ENCODE results near the gene CITED4.

The CITED4 gene

DNA sequence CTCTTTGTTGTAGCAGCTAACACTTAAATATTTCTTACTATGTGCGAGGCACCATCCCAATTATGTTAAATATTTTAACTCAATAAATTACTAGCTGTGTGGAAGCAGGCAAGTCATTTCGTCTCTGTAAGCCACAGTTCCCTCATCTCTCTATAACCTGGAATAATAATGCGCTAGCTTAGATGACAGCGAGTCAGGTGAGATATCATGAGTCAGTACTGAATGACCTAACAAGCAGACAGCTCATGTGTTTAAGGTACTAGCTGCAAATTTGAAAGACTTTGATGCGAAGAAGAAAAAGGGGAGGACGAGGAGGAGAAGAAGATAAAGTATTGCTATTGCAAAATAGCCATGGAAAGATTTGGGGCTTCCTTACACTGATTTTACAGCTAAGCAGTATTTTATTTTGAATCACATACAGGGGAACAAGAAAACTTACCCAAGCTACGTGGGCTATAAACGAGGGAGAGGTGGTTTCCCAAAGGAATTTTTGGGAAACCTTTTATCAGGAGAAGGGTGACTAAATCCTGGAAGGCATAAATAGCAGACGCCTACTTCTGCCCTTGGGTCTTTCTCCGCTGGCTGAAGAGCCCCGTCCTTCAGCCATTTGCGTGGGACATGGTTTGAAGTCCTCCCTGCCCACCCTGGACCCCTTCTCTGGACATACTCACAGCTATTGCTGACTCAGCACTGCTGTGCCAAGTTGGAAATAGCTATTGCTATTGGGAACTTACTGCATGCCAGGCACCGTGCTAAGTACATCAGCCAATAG lies 8.9 kb downstream of the CITED4 start:
- 90 to 96% methylated on average over 9 to 11 of the region's 13 CpGs for WGBS, 2 experiments (ENCODE audit: insufficient coverage in 2 of 2)
- Histone ChIP-seq H3K4me1 (ENCODE audit: control insufficient read depth, insufficient read depth, low read length, poor library complexity, severe bottlenecking) (no peaks in the 10 kb centered on the region), H3K4me3 (ENCODE audit: extremely low read depth, insufficient read depth, low read length, poor library complexity, severe bottlenecking) (no peak overlapping the region), H3K9me3 (ENCODE audit: control insufficient read depth, low read length) (no peaks in the 10 kb centered on the region), H3K27ac (ENCODE audit: low read depth, low read length, severe bottlenecking) (no peak overlapping the region), H3K36me3 (ENCODE audit: control insufficient read depth, insufficient read depth, low read length) (no peaks in the 10 kb centered on the region)

DNA sequence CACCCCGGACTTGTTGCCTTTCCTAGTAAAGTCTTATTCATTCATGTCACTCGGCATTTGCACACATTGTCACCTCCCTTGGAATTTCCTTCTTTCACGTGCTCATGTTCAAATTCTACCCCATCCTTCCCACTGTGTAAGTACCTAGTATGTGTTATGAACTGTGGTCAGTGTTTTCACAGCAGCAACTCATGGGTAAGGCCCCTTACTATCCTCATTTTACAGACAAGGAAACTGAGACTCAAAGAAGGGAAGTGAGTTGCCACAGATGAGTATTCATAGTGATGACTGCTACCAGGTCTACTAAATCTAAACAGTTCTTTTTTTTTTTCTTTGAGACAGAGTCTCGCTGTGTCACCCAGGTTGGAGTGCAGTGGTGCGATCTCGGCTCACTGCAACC lies 10.5 kb downstream of the CITED4 start:
- Histone ChIP-seq H3K4me3 (ENCODE audit: extremely low read depth, insufficient read depth, low read length, poor library complexity, severe bottlenecking) (no peak overlapping the region), H3K27ac (ENCODE audit: low read depth, low read length, severe bottlenecking) (no peak overlapping the region), H3K36me3 (ENCODE audit: control insufficient read depth, insufficient read depth, low read length) (no peaks in the 10 kb centered on the region), H3K4me1 (ENCODE audit: control insufficient read depth, insufficient read depth, low read length, poor library complexity, severe bottlenecking) (peaks cover 5% of the 10 kb centered on the region), H3K9me3 (ENCODE audit: control insufficient read depth, low read length) (no peaks in the 10 kb centered on the region)
- 82 to 88% methylated on average over 4 of the region's 6 CpGs for WGBS, 2 experiments (ENCODE audit: insufficient coverage in 2 of 2)

DNA sequence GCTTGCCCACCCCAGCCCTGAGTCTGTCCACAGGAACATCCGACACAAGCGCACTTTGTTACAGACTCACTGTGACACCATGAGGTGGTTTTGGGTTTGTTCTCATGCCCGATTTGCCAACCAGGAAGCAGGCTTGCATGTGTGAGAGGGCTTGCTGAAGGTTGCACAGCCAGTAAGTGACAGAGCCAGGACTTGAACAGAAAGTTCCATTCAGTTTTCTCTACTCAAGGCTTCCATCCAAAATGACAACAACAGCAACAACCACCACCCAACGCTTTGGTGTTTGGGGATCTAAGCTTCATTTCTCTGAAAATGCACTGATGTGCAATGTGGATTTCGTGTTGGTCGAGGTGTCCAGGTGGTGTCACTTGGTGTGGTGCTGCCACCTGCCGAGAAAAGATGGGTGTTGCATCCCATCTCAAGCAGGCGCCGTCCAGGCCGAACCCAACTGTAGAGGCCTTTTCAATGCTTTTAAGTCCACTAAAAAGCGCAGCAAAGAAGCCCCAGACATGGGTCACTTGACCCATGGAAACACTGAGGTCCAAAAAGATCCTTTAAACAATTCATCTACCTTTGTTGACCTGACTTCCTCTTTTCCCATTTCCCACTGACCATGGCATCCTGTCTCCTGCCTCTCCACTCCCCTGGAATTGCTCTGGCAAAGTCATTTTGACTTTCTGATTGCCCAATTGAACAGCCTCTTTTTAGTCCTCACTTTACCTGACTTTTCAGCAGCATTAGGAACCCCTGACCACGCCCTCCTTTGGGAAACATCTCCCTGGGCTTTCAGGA lies 12.2 kb downstream of the CITED4 start:
- WGBS, 2 experiments (ENCODE audit: insufficient coverage in 2 of 2) = 31% methylated on average over 9 to 10 of the region's 12 CpGs

DNA sequence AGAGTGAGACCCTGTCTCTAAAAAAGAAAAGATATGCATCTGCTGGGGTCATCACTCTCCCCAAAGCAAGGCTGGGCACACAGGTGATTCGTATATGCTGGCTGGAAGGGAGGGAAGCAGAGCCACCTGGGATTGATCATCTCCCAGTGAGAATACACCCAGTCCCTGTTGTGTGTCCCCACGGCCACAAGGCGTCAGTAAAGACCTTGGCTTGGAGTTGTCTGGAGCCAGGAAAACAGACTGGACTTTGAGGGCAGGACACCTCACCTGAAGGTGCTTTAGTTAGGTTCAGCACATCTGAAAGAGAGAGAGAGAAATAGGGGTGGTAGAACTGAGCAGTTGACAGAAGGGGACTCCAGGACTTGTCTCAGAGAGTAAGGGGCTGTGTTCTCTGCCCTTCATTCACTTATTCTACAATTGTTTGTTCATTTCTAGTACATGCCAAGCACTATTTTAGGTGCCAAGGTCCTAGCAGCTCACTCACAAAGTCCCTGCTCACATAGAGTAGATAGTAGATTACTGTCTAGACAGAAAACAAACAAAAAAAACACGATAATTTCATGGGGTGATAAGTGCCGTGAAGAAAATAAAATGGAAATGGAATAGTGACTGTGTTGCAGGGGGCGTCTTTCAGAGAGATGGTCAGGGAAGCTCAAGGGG lies 13.5 kb downstream of the CITED4 start:
- Histone ChIP-seq H3K4me1 (ENCODE audit: control insufficient read depth, insufficient read depth, low read length, poor library complexity, severe bottlenecking) (peaks cover 5% of the 10 kb centered on the region), H3K9me3 (ENCODE audit: control insufficient read depth, low read length) (no peaks in the 10 kb centered on the region), H3K4me3 (ENCODE audit: extremely low read depth, insufficient read depth, low read length, poor library complexity, severe bottlenecking) (no peak overlapping the region), H3K36me3 (ENCODE audit: control insufficient read depth, insufficient read depth, low read length) (no peaks in the 10 kb centered on the region), H3K27ac (ENCODE audit: low read depth, low read length, severe bottlenecking) (no peak overlapping the region)
- 50 to 54% methylated on average over 4 of the region's 6 CpGs for WGBS, 2 experiments (ENCODE audit: insufficient coverage in 2 of 2)

More for the DNA sequence above, 12.2 kb downstream of the CITED4 start:
- Histone ChIP-seq H3K27ac (ENCODE audit: low read depth, low read length, severe bottlenecking) (no peak overlapping the region), H3K9me3 (ENCODE audit: control insufficient read depth, low read length) (no peaks in the 10 kb centered on the region), H3K36me3 (ENCODE audit: control insufficient read depth, insufficient read depth, low read length) (no peaks in the 10 kb centered on the region), H3K4me1 (ENCODE audit: control insufficient read depth, insufficient read depth, low read length, poor library complexity, severe bottlenecking) (peaks cover 5% of the 10 kb centered on the region), H3K4me3 (ENCODE audit: extremely low read depth, insufficient read depth, low read length, poor library complexity, severe bottlenecking) (no peak overlapping the region)

DNA sequence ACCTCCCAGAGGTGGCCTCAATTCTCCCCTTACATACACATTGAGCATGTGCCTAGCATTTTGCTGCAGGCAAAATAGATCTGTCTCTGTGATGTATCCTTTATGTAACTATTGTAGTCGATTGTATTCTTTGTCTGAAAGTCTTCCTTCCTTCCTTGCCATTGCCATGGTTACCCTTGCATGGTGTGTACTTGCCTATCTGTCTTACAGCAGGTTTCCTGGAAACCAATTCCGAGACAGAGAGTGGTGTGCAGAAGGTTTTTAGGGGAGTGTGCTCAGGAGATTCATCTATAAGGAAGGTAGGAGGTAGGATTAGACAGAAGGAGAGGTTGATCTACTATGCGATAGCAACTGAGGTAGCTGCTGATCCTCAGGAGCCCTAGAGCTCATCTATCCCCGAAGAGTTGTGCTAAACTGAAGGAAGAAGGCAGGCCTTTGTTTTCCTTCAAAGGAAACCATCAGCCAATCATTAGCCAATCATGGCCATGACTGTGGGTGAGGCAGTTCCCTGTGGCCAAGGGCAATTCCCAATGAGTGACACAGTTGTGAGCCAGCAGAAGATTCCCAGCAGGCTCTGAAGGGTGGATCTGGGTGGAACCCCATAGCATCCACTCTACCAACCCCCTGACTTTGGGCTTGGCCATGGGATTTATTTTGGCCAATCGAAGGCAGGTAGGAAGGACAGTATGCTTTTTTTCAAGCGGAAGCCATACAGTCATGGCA lies 15.0 kb downstream of the CITED4 start:
- WGBS, 2 experiments (ENCODE audit: insufficient coverage in 2 of 2) = 94 to 95% methylated on average over 5 of the region's 6 CpGs
- peaks cover 5% of the 10 kb centered on the region for H3K4me1 ChIP-seq (ENCODE audit: control insufficient read depth, insufficient read depth, low read length, poor library complexity, severe bottlenecking)
- peak overlapping the region; percentile 65 for H3K27ac ChIP-seq (ENCODE audit: low read depth, low read length, severe bottlenecking)
- H3K36me3 ChIP-seq (ENCODE audit: control insufficient read depth, insufficient read depth, low read length) = no peaks in the 10 kb centered on the region
- no peak overlapping the region for H3K4me3 ChIP-seq (ENCODE audit: extremely low read depth, insufficient read depth, low read length, poor library complexity, severe bottlenecking)
- H3K9me3 ChIP-seq (ENCODE audit: control insufficient read depth, low read length) = peaks cover 9% of the 10 kb centered on the region

DNA sequence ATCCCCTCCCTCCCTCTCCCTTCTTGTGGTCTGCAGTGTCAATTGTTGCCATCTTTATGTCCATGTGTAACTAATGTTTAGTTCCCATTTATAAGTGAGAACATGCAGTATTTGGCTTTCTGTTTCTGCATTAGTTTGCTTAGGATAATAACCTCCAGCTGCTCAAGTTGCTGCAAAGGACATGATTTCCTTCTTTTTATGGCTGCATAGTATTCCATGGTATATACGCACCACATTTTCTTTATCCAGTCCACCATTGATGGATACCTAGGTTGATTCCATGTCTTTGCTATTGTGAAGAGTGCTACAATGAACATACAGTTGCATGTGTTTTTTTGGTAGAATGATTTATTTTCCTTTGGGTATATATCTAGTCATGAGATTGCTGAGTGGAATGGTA lies 16.3 kb downstream of the CITED4 start:
- H3K36me3 ChIP-seq (ENCODE audit: control insufficient read depth, insufficient read depth, low read length) = no peaks in the 10 kb centered on the region
- no peak overlapping the region for H3K4me3 ChIP-seq (ENCODE audit: extremely low read depth, insufficient read depth, low read length, poor library complexity, severe bottlenecking)
- H3K4me1 ChIP-seq (ENCODE audit: control insufficient read depth, insufficient read depth, low read length, poor library complexity, severe bottlenecking) = peaks cover 5% of the 10 kb centered on the region
- WGBS, 2 experiments (ENCODE audit: insufficient coverage in 2 of 2) = no CpG with 5 or more reads among the region's 1 CpG
- peaks cover 9% of the 10 kb centered on the region for H3K9me3 ChIP-seq (ENCODE audit: control insufficient read depth, low read length)
- no peak overlapping the region for H3K27ac ChIP-seq (ENCODE audit: low read depth, low read length, severe bottlenecking)

DNA sequence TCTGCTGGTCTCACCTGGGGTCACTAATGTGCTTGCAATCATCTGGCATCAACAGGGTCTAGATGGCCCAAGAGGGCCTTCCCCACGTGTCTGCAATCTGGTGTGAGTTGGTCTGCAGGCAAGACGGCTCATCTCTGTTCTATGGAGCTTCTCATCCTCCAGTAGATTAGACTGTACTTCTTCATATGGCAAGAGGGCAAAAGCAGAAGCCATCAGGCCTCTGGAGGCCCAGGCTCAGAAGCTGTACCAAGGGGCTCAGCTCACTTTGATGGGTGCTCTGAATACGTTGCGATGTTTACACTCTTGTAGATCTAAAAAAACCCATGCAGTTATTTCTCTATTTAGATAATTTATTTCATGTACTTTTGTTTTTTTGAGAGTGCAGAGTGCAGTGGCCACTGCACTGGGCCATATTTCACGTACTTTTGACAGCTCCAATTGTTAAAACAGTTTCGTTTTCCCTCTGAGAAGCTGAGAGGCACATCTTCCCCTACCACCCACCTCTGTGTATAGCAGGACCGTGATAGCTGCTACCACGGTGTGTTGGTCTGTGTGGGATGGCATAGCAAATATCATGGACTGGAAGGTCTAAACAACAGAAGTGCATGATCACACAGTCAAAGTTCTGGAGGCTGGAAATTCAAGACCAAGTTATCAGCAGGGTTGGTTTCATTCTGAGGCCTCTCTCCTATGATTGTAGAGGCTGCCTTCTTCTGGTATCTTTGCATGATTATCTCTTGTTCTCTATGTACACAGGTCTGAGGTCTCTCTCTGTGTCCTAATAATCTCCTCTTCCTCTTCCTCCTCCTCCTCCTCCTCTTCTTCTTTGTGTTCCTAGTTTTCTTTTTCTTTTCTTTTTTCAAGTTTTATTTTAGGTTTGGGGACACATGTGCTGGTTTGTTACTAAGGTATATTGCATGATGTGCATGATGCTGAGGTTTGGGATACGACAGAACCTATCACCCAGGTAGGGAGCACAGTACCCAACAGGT lies 17.0 kb downstream of the CITED4 start:
- 86 to 96% methylated on average over 3 to 4 of the region's 9 CpGs for WGBS, 2 experiments (ENCODE audit: insufficient coverage in 2 of 2)
- Histone ChIP-seq H3K27ac (ENCODE audit: low read depth, low read length, severe bottlenecking) (no peak overlapping the region), H3K4me3 (ENCODE audit: extremely low read depth, insufficient read depth, low read length, poor library complexity, severe bottlenecking) (no peak overlapping the region), H3K36me3 (ENCODE audit: control insufficient read depth, insufficient read depth, low read length) (no peaks in the 10 kb centered on the region), H3K9me3 (ENCODE audit: control insufficient read depth, low read length) (peaks cover 9% of the 10 kb centered on the region), H3K4me1 (ENCODE audit: control insufficient read depth, insufficient read depth, low read length, poor library complexity, severe bottlenecking) (peaks cover 5% of the 10 kb centered on the region)

DNA sequence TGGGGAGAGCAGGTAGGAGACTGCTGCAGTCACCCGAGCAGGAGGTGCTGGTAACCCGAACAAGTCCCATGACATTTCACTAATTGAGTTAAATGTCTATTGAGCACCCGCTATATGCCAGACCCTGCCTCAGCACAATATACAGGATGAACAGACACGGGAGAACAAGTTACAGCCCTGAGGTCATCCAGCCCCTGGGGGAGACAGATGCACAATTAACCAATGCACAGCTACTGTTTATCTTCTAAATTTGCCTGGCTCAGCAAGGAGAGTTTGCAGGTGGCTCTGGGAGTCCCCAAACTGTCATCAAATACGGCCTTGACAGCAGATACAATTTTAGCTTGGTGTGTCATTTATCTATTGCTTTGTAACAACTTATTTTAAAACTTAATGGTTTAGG lies 18.1 kb downstream of the CITED4 start:
- H3K4me1 ChIP-seq (ENCODE audit: control insufficient read depth, insufficient read depth, low read length, poor library complexity, severe bottlenecking) = peaks cover 5% of the 10 kb centered on the region
- WGBS, 2 experiments (ENCODE audit: insufficient coverage in 2 of 2) = 86 to 100% methylated on average over 1 to 4 of the region's 5 CpGs

DNA sequence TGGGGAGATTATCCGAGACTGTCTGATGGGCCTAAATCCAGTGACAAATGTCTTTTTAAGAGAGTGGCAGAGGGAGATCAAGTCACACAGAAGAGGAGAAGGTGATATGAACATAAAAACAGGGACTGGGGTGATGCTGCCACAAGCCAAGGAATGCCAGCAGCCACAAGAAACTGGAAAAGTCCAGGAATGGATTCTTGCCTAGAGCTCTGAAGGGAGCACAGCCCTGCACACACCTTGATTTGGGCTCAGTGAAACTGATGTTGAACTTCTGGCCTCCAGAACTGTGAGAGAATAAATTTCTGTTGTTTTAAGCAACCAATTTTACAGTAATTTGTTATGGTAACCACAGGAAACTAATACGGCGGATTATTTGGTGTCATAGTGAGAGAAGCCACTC lies 19.5 kb downstream of the CITED4 start:
- Histone ChIP-seq H3K4me1 (ENCODE audit: control insufficient read depth, insufficient read depth, low read length, poor library complexity, severe bottlenecking) (peaks cover 4% of the 10 kb centered on the region), H3K4me3 (ENCODE audit: extremely low read depth, insufficient read depth, low read length, poor library complexity, severe bottlenecking) (no peak overlapping the region), H3K27ac (ENCODE audit: low read depth, low read length, severe bottlenecking) (no peak overlapping the region), H3K9me3 (ENCODE audit: control insufficient read depth, low read length) (peaks cover 9% of the 10 kb centered on the region), H3K36me3 (ENCODE audit: control insufficient read depth, insufficient read depth, low read length) (no peaks in the 10 kb centered on the region)
- WGBS, 2 experiments (ENCODE audit: insufficient coverage in 2 of 2) = 94 to 100% methylated on average over 1 to 3 of the region's 3 CpGs

More for the DNA sequence above, 18.1 kb downstream of the CITED4 start:
- no peak overlapping the region for H3K4me3 ChIP-seq (ENCODE audit: extremely low read depth, insufficient read depth, low read length, poor library complexity, severe bottlenecking)
- no peak overlapping the region for H3K27ac ChIP-seq (ENCODE audit: low read depth, low read length, severe bottlenecking)
- peaks cover 9% of the 10 kb centered on the region for H3K9me3 ChIP-seq (ENCODE audit: control insufficient read depth, low read length)
- no peaks in the 10 kb centered on the region for H3K36me3 ChIP-seq (ENCODE audit: control insufficient read depth, insufficient read depth, low read length)

Data from mesodermal cell (in vitro differentiated cells).